ENCODE measurements around the gene SASH1. TPM values are rescaled to one million over a fixed set of nuclear protein-coding genes. Genes with fewer than 3 reads are reported as not detected.

The SASH1 gene
- total RNA-seq, 2 donors from 2014 or later: 4.6 to 12.4 TPM

DNA sequence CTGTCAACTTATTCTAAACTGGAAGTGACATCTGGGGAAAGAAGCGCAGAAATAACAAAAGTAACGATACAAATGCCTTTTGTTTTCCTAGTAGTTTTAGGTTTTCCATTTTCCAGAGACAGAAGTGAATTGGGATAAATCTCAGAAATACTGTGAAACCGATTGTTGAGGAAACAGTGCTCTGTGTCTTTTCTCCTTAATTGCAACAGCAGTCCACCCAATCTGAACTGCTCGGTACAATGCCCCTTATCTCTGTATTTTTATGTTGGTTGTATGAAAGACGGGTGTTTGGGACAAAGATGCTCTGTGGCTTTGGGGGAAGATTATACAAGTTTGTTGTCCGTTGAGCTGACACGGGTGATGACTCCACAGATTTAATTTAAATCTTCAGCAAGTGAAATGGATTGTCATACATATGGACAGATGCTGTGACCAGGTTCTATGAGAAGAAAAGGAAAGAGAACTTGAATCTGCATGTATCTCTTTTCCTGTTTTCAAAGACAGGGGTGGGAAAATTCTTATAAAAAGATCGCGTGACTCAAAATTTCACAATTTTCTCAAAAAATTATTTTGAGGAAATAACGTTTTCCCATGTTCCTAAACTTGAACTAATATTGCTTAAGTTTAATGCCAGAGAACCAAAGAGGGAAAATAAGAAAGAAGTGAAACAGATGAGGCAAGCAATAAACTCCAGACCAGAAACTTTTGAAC lies 41.2 kb downstream of the SASH1 start:
- Mint-ChIP-seq H3K27me3 (ENCODE audit: insufficient read depth) (no peaks in the 10 kb centered on the region), H3K4me1 (peaks cover 18% of the 10 kb centered on the region), H3K36me3 (ENCODE audit: low read depth) (no peaks in the 10 kb centered on the region), H3K4me3 (no peak overlapping the region), H3K9me3 (no peaks in the 10 kb centered on the region), H3K27ac (peak overlapping the region; percentile 50)
- Histone ChIP-seq H3K4me3 (ENCODE audit: low read length) (no peak overlapping the region), H3K36me3 (ENCODE audit: control insufficient read depth, insufficient read depth, low read length) (no peaks in the 10 kb centered on the region), H3K27me3 (ENCODE audit: control insufficient read depth, insufficient read depth, low read length, poor library complexity, severe bottlenecking) (no peaks in the 10 kb centered on the region), H3K9me3 (ENCODE audit: control insufficient read depth, low read length) (no peaks in the 10 kb centered on the region), H3K9ac (ENCODE audit: extremely low read depth, low read length, poor library complexity, severe bottlenecking) (no peak overlapping the region), H3K27ac (ENCODE audit: low read depth, low read length) (no peak overlapping the region), H3K4me1 (ENCODE audit: control insufficient read depth, insufficient read depth, low read length) (no peaks in the 10 kb centered on the region)
- 88 to 92% methylated on average over 7 to 10 of the region's 10 CpGs for WGBS, 2 experiments (ENCODE audit: insufficient coverage in 1 of 2, insufficient read length in 1 of 2)
- DNase-seq: no peak
- TF ChIP-seq, protein P1, sequence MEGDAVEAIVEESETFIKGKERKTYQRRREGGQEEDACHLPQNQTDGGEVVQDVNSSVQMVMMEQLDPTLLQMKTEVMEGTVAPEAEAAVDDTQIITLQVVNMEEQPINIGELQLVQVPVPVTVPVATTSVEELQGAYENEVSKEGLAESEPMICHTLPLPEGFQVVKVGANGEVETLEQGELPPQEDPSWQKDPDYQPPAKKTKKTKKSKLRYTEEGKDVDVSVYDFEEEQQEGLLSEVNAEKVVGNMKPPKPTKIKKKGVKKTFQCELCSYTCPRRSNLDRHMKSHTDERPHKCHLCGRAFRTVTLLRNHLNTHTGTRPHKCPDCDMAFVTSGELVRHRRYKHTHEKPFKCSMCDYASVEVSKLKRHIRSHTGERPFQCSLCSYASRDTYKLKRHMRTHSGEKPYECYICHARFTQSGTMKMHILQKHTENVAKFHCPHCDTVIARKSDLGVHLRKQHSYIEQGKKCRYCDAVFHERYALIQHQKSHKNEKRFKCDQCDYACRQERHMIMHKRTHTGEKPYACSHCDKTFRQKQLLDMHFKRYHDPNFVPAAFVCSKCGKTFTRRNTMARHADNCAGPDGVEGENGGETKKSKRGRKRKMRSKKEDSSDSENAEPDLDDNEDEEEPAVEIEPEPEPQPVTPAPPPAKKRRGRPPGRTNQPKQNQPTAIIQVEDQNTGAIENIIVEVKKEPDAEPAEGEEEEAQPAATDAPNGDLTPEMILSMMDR (conservative IDR thresholded peaks at IDR 0.05): no peak

DNA sequence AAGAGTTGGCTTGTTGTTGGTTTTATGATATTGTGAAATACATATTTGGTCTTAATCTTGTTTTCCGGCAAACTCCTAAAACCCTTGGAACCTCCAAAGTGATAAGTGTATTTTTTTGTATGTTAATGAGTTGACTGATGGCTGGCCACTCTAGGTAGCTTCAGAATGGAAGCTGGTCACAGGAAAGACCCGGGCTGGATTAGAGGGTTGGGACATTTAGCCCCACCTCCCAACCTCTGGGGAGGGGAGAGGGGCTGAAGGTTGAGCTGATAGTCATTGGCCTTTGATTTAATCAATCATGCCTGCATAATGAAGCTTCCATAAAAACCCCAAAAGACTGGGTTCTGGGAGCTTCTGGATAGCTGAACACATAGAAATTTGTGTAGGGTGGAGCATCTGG lies 42.7 kb downstream of the SASH1 start:
- no peak overlapping the region for H3K4me3 Mint-ChIP-seq
- no peak overlapping the region for H3K27ac Mint-ChIP-seq
- H3K27me3 Mint-ChIP-seq (ENCODE audit: insufficient read depth): no peaks in the 10 kb centered on the region
- no peaks in the 10 kb centered on the region for H3K36me3 Mint-ChIP-seq (ENCODE audit: low read depth)
- DNase-seq: peak; percentile 71
- 58 to 67% methylated on average over 1 to 2 of the region's 2 CpGs for WGBS, 2 experiments (ENCODE audit: insufficient coverage in 1 of 2, insufficient read length in 1 of 2)
- H3K4me1 Mint-ChIP-seq: peaks cover 18% of the 10 kb centered on the region
- TF ChIP-seq, protein P1 (conservative IDR thresholded peaks at IDR 0.05): no peak
- H3K9me3 Mint-ChIP-seq: no peaks in the 10 kb centered on the region
- no peak overlapping the region for H3K9ac ChIP-seq (ENCODE audit: extremely low read depth, low read length, poor library complexity, severe bottlenecking)
- H3K9me3 ChIP-seq (ENCODE audit: control insufficient read depth, low read length): no peaks in the 10 kb centered on the region
- H3K36me3 ChIP-seq (ENCODE audit: control insufficient read depth, insufficient read depth, low read length): no peaks in the 10 kb centered on the region
- no peaks in the 10 kb centered on the region for H3K27me3 ChIP-seq (ENCODE audit: control insufficient read depth, insufficient read depth, low read length, poor library complexity, severe bottlenecking)
- no peak overlapping the region for H3K27ac ChIP-seq (ENCODE audit: low read depth, low read length)
- no peaks in the 10 kb centered on the region for H3K4me1 ChIP-seq (ENCODE audit: control insufficient read depth, insufficient read depth, low read length)
- H3K4me3 ChIP-seq (ENCODE audit: low read length): no peak overlapping the region

DNA sequence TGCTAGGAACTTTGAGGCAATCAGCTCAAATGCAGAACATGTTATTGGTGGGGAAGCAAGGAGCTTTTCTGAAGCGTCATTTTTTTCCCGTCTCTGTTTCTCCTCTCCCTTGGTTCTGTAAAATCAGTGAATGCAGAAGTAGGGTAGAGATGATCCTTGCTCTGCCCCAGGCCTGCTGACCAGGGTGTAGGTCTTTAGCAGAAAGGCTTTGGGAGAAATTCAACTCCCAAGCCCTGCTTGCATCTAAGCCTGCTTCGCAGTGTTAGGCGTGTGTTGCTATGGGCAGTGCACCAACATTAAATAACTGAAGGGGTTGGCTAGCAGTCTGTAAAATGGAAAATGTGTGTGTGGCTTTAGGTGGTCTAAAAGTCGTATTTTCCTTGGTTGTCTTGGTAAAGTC lies 45.9 kb downstream of the SASH1 start:
- Histone ChIP-seq H3K27me3 (ENCODE audit: control insufficient read depth, insufficient read depth, low read length, poor library complexity, severe bottlenecking) (no peaks in the 10 kb centered on the region), H3K9me3 (ENCODE audit: control insufficient read depth, low read length) (no peaks in the 10 kb centered on the region), H3K9ac (ENCODE audit: extremely low read depth, low read length, poor library complexity, severe bottlenecking) (no peak overlapping the region), H3K4me1 (ENCODE audit: control insufficient read depth, insufficient read depth, low read length) (no peaks in the 10 kb centered on the region), H3K27ac (ENCODE audit: low read depth, low read length) (peak overlapping the region; percentile 24), H3K36me3 (ENCODE audit: control insufficient read depth, insufficient read depth, low read length) (no peaks in the 10 kb centered on the region), H3K4me3 (ENCODE audit: low read length) (no peak overlapping the region)
- H3K27ac Mint-ChIP-seq: no peak overlapping the region
- no peaks in the 10 kb centered on the region for H3K9me3 Mint-ChIP-seq
- no peak for DNase-seq
- H3K27me3 Mint-ChIP-seq (ENCODE audit: insufficient read depth): no peaks in the 10 kb centered on the region
- peaks cover 21% of the 10 kb centered on the region for H3K4me1 Mint-ChIP-seq
- no peak overlapping the region for H3K4me3 Mint-ChIP-seq
- H3K36me3 Mint-ChIP-seq (ENCODE audit: low read depth): peaks cover 2% of the 10 kb centered on the region
- 94 to 100% methylated on average over 3 to 5 of the region's 5 CpGs for WGBS, 2 experiments (ENCODE audit: insufficient coverage in 1 of 2, insufficient read length in 1 of 2)
- TF ChIP-seq, protein P1 (conservative IDR thresholded peaks at IDR 0.05): no peak
